Type B pancreatic cell (in vitro differentiated cells): ENCODE results near the gene CDC42EP4. TPM values are rescaled to one million over a fixed set of nuclear protein-coding genes. Genes with fewer than 3 reads are reported as not detected.

Source experiments
- DNase-seq: peaks from one replicate; pipeline ENCODE4 v3.0.0; 2021; ENCODE audit warnings: mixed read lengths; ENCODE audit not compliant: unreplicated experiment; ENCODE audit errors: extremely low spot score
- H3K27ac Mint-ChIP-seq: 2 replicates; pipeline ENCODE4 v1.8.0; 2021; ENCODE audit warnings: mild to moderate bottlenecking, mixed read lengths
- H3K27me3 Mint-ChIP-seq: 2 replicates; pipeline ENCODE4 v1.8.0; 2021; ENCODE audit warnings: mixed read lengths
- H3K36me3 Mint-ChIP-seq: 2 replicates; pipeline ENCODE4 v1.8.0; 2021; ENCODE audit warnings: mixed read lengths
- H3K4me1 Mint-ChIP-seq: one replicate; pipeline ENCODE4 v1.8.0; 2021; ENCODE audit warnings: mixed read lengths; ENCODE audit not compliant: unreplicated experiment
- H3K4me3 Mint-ChIP-seq: 2 replicates; pipeline ENCODE4 v1.8.0; 2021; ENCODE audit warnings: mild to moderate bottlenecking, mixed read lengths
- H3K9me3 Mint-ChIP-seq: 2 replicates; pipeline ENCODE4 v1.8.0; 2021; ENCODE audit warnings: mixed read lengths
- CTCF ChIP-seq: fragments of 200-600 bp; sonication (generic); conservative IDR thresholded peaks from 2 replicates; pipeline ENCODE4 v1.5.0; 2021; ENCODE audit warnings: antibody characterized with exemption, mild to moderate bottlenecking
- total RNA-seq: library from RNA; stranded (reverse); gene quantifications from 2 replicates; pipeline ENCODE4 v1.2.1, GENCODE V29; 2021; ENCODE audit warnings: low replicate concordance

The CDC42EP4 gene
- total RNA-seq, 1 donor from 2014 or later, result 78.8 TPM

- no peak for DNase-seq
- H3K4me3 Mint-ChIP-seq, result no peak overlapping the region
- H3K9me3 Mint-ChIP-seq, result no peaks in the 10 kb centered on the region
- H3K27me3 Mint-ChIP-seq, result peaks cover 10% of the 10 kb centered on the region
- H3K4me1 Mint-ChIP-seq, result no peaks in the 10 kb centered on the region
- peaks cover 3% of the 10 kb centered on the region for H3K36me3 Mint-ChIP-seq
- TF ChIP-seq CTCF, result no peak
- no peak overlapping the region for H3K27ac Mint-ChIP-seq
These were observed 62.1 kb downstream of the CDC42EP4 start for GRCh38 chr17:73249700-73250099.

GRCh38 chr17:73248532-73248931 lies 63.3 kb downstream of the CDC42EP4 start:
- Mint-ChIP-seq H3K9me3 (no peaks in the 10 kb centered on the region), H3K4me3 (no peak overlapping the region), H3K27ac (no peak overlapping the region), H3K4me1 (no peaks in the 10 kb centered on the region), H3K27me3 (peaks cover 10% of the 10 kb centered on the region), H3K36me3 (peaks cover 3% of the 10 kb centered on the region)
- no peak for TF ChIP-seq CTCF
- no peak for DNase-seq

GRCh38 chr17:73247726-73248125 lies 64.1 kb downstream of the CDC42EP4 start:
- Mint-ChIP-seq H3K4me3 (no peak overlapping the region), H3K4me1 (no peaks in the 10 kb centered on the region), H3K9me3 (no peaks in the 10 kb centered on the region), H3K36me3 (peaks cover 3% of the 10 kb centered on the region), H3K27ac (no peak overlapping the region), H3K27me3 (peaks cover 10% of the 10 kb centered on the region)
- DNase-seq, result no peak
- TF ChIP-seq CTCF, result no peak

- Mint-ChIP-seq H3K36me3 (peaks cover 27% of the 10 kb centered on the region), H3K4me3 (no peak overlapping the region), H3K4me1 (peaks cover 11% of the 10 kb centered on the region), H3K27ac (no peak overlapping the region), H3K9me3 (no peaks in the 10 kb centered on the region), H3K27me3 (no peaks in the 10 kb centered on the region)
- TF ChIP-seq CTCF, result no peak
- DNase-seq, result no peak
These were observed 71.2 kb downstream of the CDC42EP4 start for GRCh38 chr17:73240561-73240960.

- peaks cover 36% of the 10 kb centered on the region for H3K36me3 Mint-ChIP-seq
- H3K4me3 Mint-ChIP-seq, result no peak overlapping the region
- DNase-seq, result no peak
- H3K27ac Mint-ChIP-seq, result no peak overlapping the region
- no peaks in the 10 kb centered on the region for H3K27me3 Mint-ChIP-seq
- peaks cover 16% of the 10 kb centered on the region for H3K4me1 Mint-ChIP-seq
- TF ChIP-seq CTCF, result no peak
- H3K9me3 Mint-ChIP-seq, result no peaks in the 10 kb centered on the region
These were observed 74.1 kb downstream of the CDC42EP4 start for GRCh38 chr17:73237714-73238113.

- no peak overlapping the region for H3K4me3 Mint-ChIP-seq
- H3K27me3 Mint-ChIP-seq, result no peaks in the 10 kb centered on the region
- peaks cover 28% of the 10 kb centered on the region for H3K4me1 Mint-ChIP-seq
- H3K36me3 Mint-ChIP-seq, result peaks cover 21% of the 10 kb centered on the region
- DNase-seq, result no peak
- TF ChIP-seq CTCF, result no peak
- H3K9me3 Mint-ChIP-seq, result no peaks in the 10 kb centered on the region
- no peak overlapping the region for H3K27ac Mint-ChIP-seq
These were observed 77.1 kb downstream of the CDC42EP4 start for GRCh38 chr17:73234736-73235135.
